ENCODE results near the gene RPL12. TPM values are rescaled to one million over a fixed set of nuclear protein-coding genes. Genes with fewer than 3 reads are reported as not detected.

RPL12 gene
- total and polyA plus RNA-seq, 4 donors, result 289 to 829 (median 485) TPM

GRCh38 chr9:127406799-127407491 is 44.3 kb downstream of the RPL12 start:
- Histone ChIP-seq H3K36me3 (ENCODE audit: control insufficient read depth in 4 of 4, insufficient read depth in 3 of 4, low read depth in 1 of 4, low read length in 3 of 4) (peaks cover 2 to 28% (median 4%) of the 10 kb centered on the region in 4 donors), H3K27ac (ENCODE audit: low read depth in 1 of 2, low read length in 2 of 2) (no peak overlapping the region), H3K9me3 (ENCODE audit: control insufficient read depth in 4 of 4, low read length in 3 of 4) (no peaks in the 10 kb centered on the region), H3K27me3 (ENCODE audit: control insufficient read depth in 4 of 4, insufficient read depth in 4 of 4, low read length in 3 of 4) (no peaks in the 10 kb centered on the region), H3K4me1 (ENCODE audit: control insufficient read depth in 4 of 4, insufficient read depth in 4 of 4, low read length in 3 of 4) (peaks cover 3 to 14% (median 8%) of the 10 kb centered on the region in 4 donors), H3K4me3 (ENCODE audit: low read depth in 1 of 3, low read length in 3 of 3) (no peak overlapping the region), H3K9ac (ENCODE audit: low read depth in 1 of 2, low read length in 2 of 2) (no peak overlapping the region)
- TF ChIP-seq SP1 (IDR thresholded peaks at IDR 0.05), result no peak
- TF ChIP-seq RAD21 (IDR thresholded peaks at IDR 0.05), result no peak
- TF ChIP-seq GABPA (IDR thresholded peaks at IDR 0.05 in 1 of 2, conservative IDR thresholded peaks at IDR 0.05 in 1 of 2), result no peak
- TF ChIP-seq RXRA (IDR thresholded peaks at IDR 0.05), result no peak
- TF ChIP-seq REST (IDR thresholded peaks at IDR 0.05), result no peak
- no peak for TF ChIP-seq NR2F2 (IDR thresholded peaks at IDR 0.05)
- TF ChIP-seq, protein P1, sequence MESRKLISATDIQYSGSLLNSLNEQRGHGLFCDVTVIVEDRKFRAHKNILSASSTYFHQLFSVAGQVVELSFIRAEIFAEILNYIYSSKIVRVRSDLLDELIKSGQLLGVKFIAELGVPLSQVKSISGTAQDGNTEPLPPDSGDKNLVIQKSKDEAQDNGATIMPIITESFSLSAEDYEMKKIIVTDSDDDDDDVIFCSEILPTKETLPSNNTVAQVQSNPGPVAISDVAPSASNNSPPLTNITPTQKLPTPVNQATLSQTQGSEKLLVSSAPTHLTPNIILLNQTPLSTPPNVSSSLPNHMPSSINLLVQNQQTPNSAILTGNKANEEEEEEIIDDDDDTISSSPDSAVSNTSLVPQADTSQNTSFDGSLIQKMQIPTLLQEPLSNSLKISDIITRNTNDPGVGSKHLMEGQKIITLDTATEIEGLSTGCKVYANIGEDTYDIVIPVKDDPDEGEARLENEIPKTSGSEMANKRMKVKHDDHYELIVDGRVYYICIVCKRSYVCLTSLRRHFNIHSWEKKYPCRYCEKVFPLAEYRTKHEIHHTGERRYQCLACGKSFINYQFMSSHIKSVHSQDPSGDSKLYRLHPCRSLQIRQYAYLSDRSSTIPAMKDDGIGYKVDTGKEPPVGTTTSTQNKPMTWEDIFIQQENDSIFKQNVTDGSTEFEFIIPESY (IDR thresholded peaks at IDR 0.05), result no peak
- TF ChIP-seq TAF1 (conservative IDR thresholded peaks at IDR 0.05), result no peak
- TF ChIP-seq HNF4A (conservative IDR thresholded peaks at IDR 0.05), result no peak
- WGBS, result 80% methylated on average over 13 of the region's 13 CpGs
- DNase-seq (ENCODE audit: low spot score), result no peak

DNA sequence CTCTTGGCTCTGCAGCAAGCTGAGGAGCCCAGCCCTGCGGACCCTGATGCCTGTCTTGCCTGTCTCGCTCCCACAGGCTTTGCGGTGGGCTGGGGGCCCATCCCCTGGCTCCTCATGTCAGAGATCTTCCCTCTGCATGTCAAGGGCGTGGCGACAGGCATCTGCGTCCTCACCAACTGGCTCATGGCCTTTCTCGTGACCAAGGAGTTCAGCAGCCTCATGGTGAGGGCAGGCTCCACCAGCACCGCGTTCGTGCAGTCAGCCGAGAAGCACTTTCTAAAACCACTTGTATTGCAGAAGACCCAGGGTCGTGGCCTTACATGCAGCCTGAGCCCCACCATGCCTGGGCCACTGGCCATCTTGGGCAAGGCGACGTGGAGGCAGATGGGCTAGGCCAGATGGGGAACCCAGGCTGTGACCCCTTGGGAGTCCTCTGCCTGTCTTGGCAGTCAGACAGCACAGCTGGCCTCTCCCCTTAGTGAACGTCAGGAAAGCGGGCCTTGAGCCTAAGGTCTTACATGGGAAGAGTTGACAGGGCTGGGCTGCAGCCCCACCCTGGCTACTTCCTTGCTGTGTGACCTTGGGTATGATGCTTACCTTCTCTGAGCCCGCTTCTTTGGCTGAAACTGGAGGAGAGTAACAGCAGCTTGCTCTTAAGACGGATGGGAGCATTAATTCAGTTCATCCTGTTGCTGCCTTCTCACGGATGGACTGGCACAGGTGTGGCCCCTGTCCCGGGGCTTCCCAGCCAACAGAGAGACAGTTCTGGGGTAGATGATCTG is 45.7 kb downstream of the RPL12 start:
- Histone ChIP-seq H3K9me3 (ENCODE audit: control insufficient read depth in 4 of 4, low read length in 3 of 4) (no peaks in the 10 kb centered on the region), H3K4me3 (ENCODE audit: low read depth in 1 of 3, low read length in 3 of 3) (no peak overlapping the region), H3K27me3 (ENCODE audit: control insufficient read depth in 4 of 4, insufficient read depth in 4 of 4, low read length in 3 of 4) (no peaks in the 10 kb centered on the region), H3K36me3 (ENCODE audit: control insufficient read depth in 4 of 4, insufficient read depth in 3 of 4, low read depth in 1 of 4, low read length in 3 of 4) (peaks cover 2 to 32% (median 7%) of the 10 kb centered on the region in 4 donors), H3K27ac (ENCODE audit: low read depth in 1 of 2, low read length in 2 of 2) (no peak overlapping the region), H3K4me1 (ENCODE audit: control insufficient read depth in 4 of 4, insufficient read depth in 4 of 4, low read length in 3 of 4) (peaks cover 3 to 14% (median 8%) of the 10 kb centered on the region in 4 donors), H3K9ac (ENCODE audit: low read depth in 1 of 2, low read length in 2 of 2) (no peak overlapping the region)
- 95% methylated on average over 20 of the region's 20 CpGs for WGBS
- no peak for TF ChIP-seq RAD21 (IDR thresholded peaks at IDR 0.05)
- TF ChIP-seq REST (IDR thresholded peaks at IDR 0.05), result no peak
- no peak for TF ChIP-seq EGR1 (IDR thresholded peaks at IDR 0.05; ENCODE audit: low read depth in 2 of 2)
- no peak for TF ChIP-seq HNF4G (IDR thresholded peaks at IDR 0.05)
- TF ChIP-seq FOXA2 (IDR thresholded peaks at IDR 0.05), result no peak
- TF ChIP-seq, protein P2, sequence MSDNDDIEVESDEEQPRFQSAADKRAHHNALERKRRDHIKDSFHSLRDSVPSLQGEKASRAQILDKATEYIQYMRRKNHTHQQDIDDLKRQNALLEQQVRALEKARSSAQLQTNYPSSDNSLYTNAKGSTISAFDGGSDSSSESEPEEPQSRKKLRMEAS (IDR thresholded peaks at IDR 0.05), result no peak
- TF ChIP-seq, protein P1 (IDR thresholded peaks at IDR 0.05), result no peak
- TF ChIP-seq TAF1 (conservative IDR thresholded peaks at IDR 0.05), result no peak
- no peak for TF ChIP-seq JUND (IDR thresholded peaks at IDR 0.05)
- no peak for TF ChIP-seq FOXA1 (IDR thresholded peaks at IDR 0.05)
- DNase-seq (ENCODE audit: low spot score), result no peak
